IMR-90 (cell line): ENCODE data around the gene CPEB1.
"Not testable (repeated sequence)": the region's sequence is repeated elsewhere in the genome, so short reads cannot be mapped to it uniquely, and the experiment has no call there.

ENCODE experiments used
- CEBPB ChIP-seq: IDR thresholded peaks from 2 replicates; pipeline ENCODE4 v1.6.1; 2012; ENCODE audit warnings: low read depth, low read length, improper control_type of control experiment
- CHD1 ChIP-seq: IDR thresholded peaks from 2 replicates; pipeline ENCODE4 v1.6.1; 2012; ENCODE audit warnings: low read depth, low read length, improper control_type of control experiment
- POLR2A ChIP-seq: IDR thresholded peaks from 2 replicates; pipeline ENCODE4 v1.6.1; 2012; ENCODE audit warnings: mild to moderate bottlenecking, low read depth, low read length
- RAD21 ChIP-seq: IDR thresholded peaks from 2 replicates; pipeline ENCODE4 v1.6.1; 2012; ENCODE audit warnings: low read length, improper control_type of control experiment
- RCOR1 ChIP-seq: IDR thresholded peaks from 2 replicates; pipeline ENCODE4 v1.6.1; 2012; ENCODE audit warnings: mild to moderate bottlenecking, low read length, improper control_type of control experiment; ENCODE audit not compliant: insufficient replicate concordance
- RFX5 ChIP-seq: IDR thresholded peaks from 2 replicates; pipeline ENCODE4 v1.8.0; 2012; ENCODE audit warnings: low read depth, mild to moderate bottlenecking, low read length, moderate library complexity
- SMC3 ChIP-seq: fragments of 150-350 bp; IDR thresholded peaks from 2 replicates; pipeline ENCODE4 v1.6.1; 2016; ENCODE audit warnings: low read depth, mild to moderate bottlenecking, antibody characterized with exemption, low read length, moderate library complexity
- USF2 ChIP-seq: fragments of 150-350 bp; IDR thresholded peaks from 2 replicates; pipeline ENCODE4 v1.6.1; 2017; ENCODE audit warnings: mild to moderate bottlenecking, antibody characterized with exemption, low read length, low read depth
- TF ChIP-seq, protein P1 (sequence below): conservative IDR thresholded peaks from 2 replicates; pipeline ENCODE4 v1.5.1; 2012; ENCODE audit warnings: mild to moderate bottlenecking, low read depth, low read length, improper control_type of control experiment
- TF ChIP-seq, protein P2 (sequence below): fragments of 150-350 bp; IDR thresholded peaks from 2 replicates; pipeline ENCODE4 v1.6.1; 2016; ENCODE audit warnings: low read depth, mild to moderate bottlenecking, low read length, moderate library complexity, borderline replicate concordance

DNA sequence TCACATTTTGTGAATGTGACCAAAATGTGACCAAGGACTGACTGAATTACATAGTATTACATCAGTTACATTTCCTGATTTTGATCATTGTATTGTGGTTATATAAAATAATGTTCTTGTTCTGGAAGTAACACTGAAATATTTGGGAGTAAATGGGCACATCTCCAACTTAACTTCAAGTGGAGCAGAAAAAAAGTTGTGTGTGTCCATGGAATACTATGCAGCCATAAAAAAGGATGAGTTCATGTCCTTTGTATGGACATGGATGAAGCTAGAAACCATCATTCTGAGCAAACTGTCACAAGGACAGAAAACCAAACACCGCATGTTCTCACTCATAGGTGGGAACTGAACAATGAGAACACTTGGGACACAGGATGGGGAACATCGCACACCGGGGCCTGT lies 112.7 kb downstream of the CPEB1 start:
- TF ChIP-seq, protein P1, sequence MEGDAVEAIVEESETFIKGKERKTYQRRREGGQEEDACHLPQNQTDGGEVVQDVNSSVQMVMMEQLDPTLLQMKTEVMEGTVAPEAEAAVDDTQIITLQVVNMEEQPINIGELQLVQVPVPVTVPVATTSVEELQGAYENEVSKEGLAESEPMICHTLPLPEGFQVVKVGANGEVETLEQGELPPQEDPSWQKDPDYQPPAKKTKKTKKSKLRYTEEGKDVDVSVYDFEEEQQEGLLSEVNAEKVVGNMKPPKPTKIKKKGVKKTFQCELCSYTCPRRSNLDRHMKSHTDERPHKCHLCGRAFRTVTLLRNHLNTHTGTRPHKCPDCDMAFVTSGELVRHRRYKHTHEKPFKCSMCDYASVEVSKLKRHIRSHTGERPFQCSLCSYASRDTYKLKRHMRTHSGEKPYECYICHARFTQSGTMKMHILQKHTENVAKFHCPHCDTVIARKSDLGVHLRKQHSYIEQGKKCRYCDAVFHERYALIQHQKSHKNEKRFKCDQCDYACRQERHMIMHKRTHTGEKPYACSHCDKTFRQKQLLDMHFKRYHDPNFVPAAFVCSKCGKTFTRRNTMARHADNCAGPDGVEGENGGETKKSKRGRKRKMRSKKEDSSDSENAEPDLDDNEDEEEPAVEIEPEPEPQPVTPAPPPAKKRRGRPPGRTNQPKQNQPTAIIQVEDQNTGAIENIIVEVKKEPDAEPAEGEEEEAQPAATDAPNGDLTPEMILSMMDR: not testable (repeated sequence)
- not testable (repeated sequence) for TF ChIP-seq SMC3, RFX5, RCOR1, RAD21, CHD1, USF2, POLR2A, CEBPB
- TF ChIP-seq, protein P2, sequence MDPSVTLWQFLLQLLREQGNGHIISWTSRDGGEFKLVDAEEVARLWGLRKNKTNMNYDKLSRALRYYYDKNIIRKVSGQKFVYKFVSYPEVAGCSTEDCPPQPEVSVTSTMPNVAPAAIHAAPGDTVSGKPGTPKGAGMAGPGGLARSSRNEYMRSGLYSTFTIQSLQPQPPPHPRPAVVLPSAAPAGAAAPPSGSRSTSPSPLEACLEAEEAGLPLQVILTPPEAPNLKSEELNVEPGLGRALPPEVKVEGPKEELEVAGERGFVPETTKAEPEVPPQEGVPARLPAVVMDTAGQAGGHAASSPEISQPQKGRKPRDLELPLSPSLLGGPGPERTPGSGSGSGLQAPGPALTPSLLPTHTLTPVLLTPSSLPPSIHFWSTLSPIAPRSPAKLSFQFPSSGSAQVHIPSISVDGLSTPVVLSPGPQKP: not testable (repeated sequence)
